ENCODE measurements around the gene C1QTNF6. TPM values are rescaled to one million over a fixed set of nuclear protein-coding genes. Genes with fewer than 3 reads are reported as not detected.

C1QTNF6 gene
- polyA plus RNA-seq, 1 of the 3 experiments (the other 2 are of a cell fraction): 47.7 TPM

GRCh38 chr22:37151401-37151800 is 36.6 kb downstream of the C1QTNF6 start:
- no peaks in the 10 kb centered on the region for H3K79me2 ChIP-seq (ENCODE audit: insufficient read depth)
- no peaks in the 10 kb centered on the region for H3K9me3 ChIP-seq
- H2AFZ ChIP-seq (ENCODE audit: low read depth): no peak overlapping the region
- H3K9ac ChIP-seq: no peak overlapping the region
- ChIA-PET CTCF (interaction anchor here (0.8 kb wide), 1 partner anchor 14 kb away, joined by 3 read pairs; no protein-coding TSS in a partner anchor), POLR2A (no interaction called here)
- no peak for DNase-seq
- TF ChIP-seq TAF1 (IDR thresholded peaks at IDR 0.05; ENCODE audit: borderline replicate concordance, low read depth, low read length): no peak
- no peak for TF ChIP-seq IRF3 (IDR thresholded peaks at IDR 0.05; ENCODE audit: low read depth, low read length)
- TF ChIP-seq TEAD4 (IDR thresholded peaks at IDR 0.05; ENCODE audit: borderline replicate concordance, insufficient read depth): no peak
- TF ChIP-seq YY1 (IDR thresholded peaks at IDR 0.05; ENCODE audit: low read depth): no peak
- no peak for TF ChIP-seq GATA2 (CRISPR knock-in tag; IDR thresholded peaks at IDR 0.05)
- no peak for TF ChIP-seq RAD21 (IDR thresholded peaks at IDR 0.05; ENCODE audit: low read length)
- TF ChIP-seq CHD2 (IDR thresholded peaks at IDR 0.05; ENCODE audit: low read length, partially characterized antibody): no peak
- TF ChIP-seq NFIC (IDR thresholded peaks at IDR 0.05; ENCODE audit: borderline replicate concordance): no peak
- TF ChIP-seq EZH2phosphoT487 (IDR thresholded peaks at IDR 0.05; ENCODE audit: borderline replicate concordance, low read depth): no peak
- TF ChIP-seq SIN3A (IDR thresholded peaks at IDR 0.05; ENCODE audit: borderline replicate concordance, low read depth, low read length): no peak
- TF ChIP-seq RXRA (IDR thresholded peaks at IDR 0.05; ENCODE audit: borderline replicate concordance, low read depth): no peak
- no peak for TF ChIP-seq PBX3 (IDR thresholded peaks at IDR 0.05)
- no peak for TF ChIP-seq RFX5 (IDR thresholded peaks at IDR 0.05; ENCODE audit: low read length)
- no peak for TF ChIP-seq SMC3 (IDR thresholded peaks at IDR 0.05; ENCODE audit: low read depth, low read length)
- no peak for TF ChIP-seq JUND (IDR thresholded peaks at IDR 0.05)
- no peak for TF ChIP-seq ZBTB33 (IDR thresholded peaks at IDR 0.05; ENCODE audit: borderline replicate concordance, low read depth)
- no peak for TF ChIP-seq NRF1 (IDR thresholded peaks at IDR 0.05; ENCODE audit: low read depth, low read length)
- TF ChIP-seq TCF12 (IDR thresholded peaks at IDR 0.05): no peak
- TF ChIP-seq MXI1 (IDR thresholded peaks at IDR 0.05; ENCODE audit: low read depth, low read length): no peak
- no peak for TF ChIP-seq EP300 (IDR thresholded peaks at IDR 0.05; ENCODE audit: borderline replicate concordance in 1 of 2, low read depth in 1 of 2, low read length in 1 of 2)
- no peaks in the 10 kb centered on the region for H3F3A ChIP-seq (replicated peaks; ENCODE audit: insufficient read depth)
- no peaks in the 10 kb centered on the region for H3K9me2 ChIP-seq
- no peaks in the 10 kb centered on the region for H3K4me1 ChIP-seq (ENCODE audit: control insufficient read depth in 1 of 2, insufficient read depth in 2 of 2, low read depth in 1 of 2, low read length in 1 of 2)
- H3K27ac ChIP-seq (ENCODE audit: low read depth in 2 of 2, low read length in 1 of 2): no peak overlapping the region
- no peak overlapping the region for H3K4me3 ChIP-seq (ENCODE audit: low read depth in 2 of 2, low read length in 1 of 2)
- H3K36me3 ChIP-seq (replicated peaks in 1 of 2; ENCODE audit: control insufficient read depth in 1 of 2, insufficient read depth in 2 of 2, low read length in 1 of 2): no peaks in the 10 kb centered on the region
- H3K27me3 ChIP-seq (ENCODE audit: insufficient read depth): no peaks in the 10 kb centered on the region
- H3K4me2 ChIP-seq: no peak overlapping the region
- H4K20me1 ChIP-seq (ENCODE audit: insufficient read depth): no peaks in the 10 kb centered on the region
